Activated CD4-positive, alpha-beta T cell treated with anti-CD3 and anti-CD28 coated beads, Interleukin-2, amount 10 ng/mL, durations not matched to agents 7 days and 5 days (primary cell): ENCODE data around the gene RARS2. TPM values are rescaled to one million over a fixed set of nuclear protein-coding genes. Genes with fewer than 3 reads are reported as not detected.

Experiments
- CTCF ChIA-PET: fragments of 350-600 bp; sonication (Branson Sonifier 250); formaldehyde crosslinking; loops from one replicate; lab custom pipeline; 2021; ENCODE audit warnings: antibody characterized with exemption; lab: Charles Lee
- POLR2A ChIA-PET: fragments of 350-600 bp; sonication (Branson Sonifier 250); formaldehyde crosslinking; loops from one replicate; lab custom pipeline; 2021; ENCODE audit warnings: antibody characterized with exemption; lab: Charles Lee
- DNase-seq: peaks from one replicate; pipeline ENCODE4 v3.0.0-alpha.2; 2020
- H3K27ac Mint-ChIP-seq: one replicate; pipeline ENCODE4 v1.8.0; 2021; ENCODE audit warnings: mild to moderate bottlenecking, moderate library complexity, mixed read lengths
- H3K27me3 Mint-ChIP-seq: one replicate; pipeline ENCODE4 v1.8.0; 2021; ENCODE audit warnings: mixed read lengths
- H3K36me3 Mint-ChIP-seq: one replicate; pipeline ENCODE4 v1.8.0; 2021; ENCODE audit warnings: low read depth, mixed read lengths
- H3K4me1 Mint-ChIP-seq: one replicate; pipeline ENCODE4 v1.8.0; 2021; ENCODE audit warnings: mixed read lengths
- H3K4me3 Mint-ChIP-seq: one replicate; pipeline ENCODE4 v1.8.0; 2021; ENCODE audit warnings: mild to moderate bottlenecking, moderate library complexity, mixed read lengths
- H3K9me3 Mint-ChIP-seq: one replicate; pipeline ENCODE4 v1.8.0; 2021; ENCODE audit warnings: mixed read lengths
- total RNA-seq, 2 experiments: library from RNA; stranded (reverse); gene quantifications; one replicate each; pipeline ENCODE4 v1.2.3, GENCODE V29; 2021

Gene RARS2
- total RNA-seq, 2 experiments from 2014 or later, result 24.1 to 28.0 TPM

DNA sequence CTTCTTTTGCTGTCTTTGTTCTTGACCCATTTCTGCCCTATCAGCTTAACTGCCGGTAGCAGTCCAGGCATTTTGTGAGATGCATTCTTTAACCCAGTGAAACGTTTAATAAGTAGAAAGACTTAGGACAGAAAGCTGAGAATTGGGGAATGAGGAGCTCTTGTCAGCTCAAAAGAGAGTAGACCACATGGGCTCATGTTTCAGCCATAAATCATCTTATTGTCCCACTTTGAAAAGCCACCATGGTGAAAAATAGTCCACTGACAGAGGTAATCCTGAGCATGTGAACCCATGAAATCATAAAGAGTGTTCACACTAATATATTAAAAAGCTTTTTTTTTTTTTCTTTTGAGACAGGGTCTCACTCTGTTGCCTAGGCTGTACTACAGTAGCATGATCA is 16.4 kb upstream of the RARS2 start:
- POLR2A ChIA-PET, result interaction anchor here (0.7 kb wide), 1 partner anchor 10 kb away, joined by 3 read pairs; no protein-coding TSS in a partner anchor
- DNase-seq, result no peak
- peaks cover 11% of the 10 kb centered on the region for H3K36me3 Mint-ChIP-seq
- no peak overlapping the region for H3K4me3 Mint-ChIP-seq
- CTCF ChIA-PET, result interaction anchor here (0.6 to 0.7 kb wide), 3 partner anchors 161 to 331 kb away, joined by 3 read pairs; no protein-coding TSS in a partner anchor
- no peaks in the 10 kb centered on the region for H3K9me3 Mint-ChIP-seq
- H3K27ac Mint-ChIP-seq, result no peak overlapping the region
- H3K27me3 Mint-ChIP-seq, result no peaks in the 10 kb centered on the region
- no peaks in the 10 kb centered on the region for H3K4me1 Mint-ChIP-seq

DNA sequence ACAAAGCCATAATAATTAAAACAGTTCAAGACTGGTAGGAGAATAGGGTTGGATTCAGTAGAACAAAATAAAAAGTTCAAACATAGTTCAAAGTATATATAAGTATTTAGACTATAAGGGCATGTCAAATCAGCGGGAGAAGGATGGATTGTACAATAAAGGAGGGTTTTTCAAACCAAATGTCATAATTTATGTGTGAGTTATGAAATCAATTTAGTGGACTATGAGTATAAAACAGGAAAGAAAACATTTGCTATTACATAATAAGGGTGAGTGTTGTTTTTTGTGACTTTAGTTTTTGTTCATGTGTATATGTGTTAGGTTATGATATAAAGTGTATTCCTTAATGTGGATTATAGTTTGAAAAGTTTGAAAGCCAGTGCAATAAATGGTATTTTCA is 10.8 kb upstream of the RARS2 start:
- H3K27me3 Mint-ChIP-seq, result no peaks in the 10 kb centered on the region
- H3K9me3 Mint-ChIP-seq, result no peaks in the 10 kb centered on the region
- no peak overlapping the region for H3K27ac Mint-ChIP-seq
- H3K36me3 Mint-ChIP-seq, result peaks cover 5% of the 10 kb centered on the region
- no peak overlapping the region for H3K4me3 Mint-ChIP-seq
- DNase-seq, result no peak
- CTCF ChIA-PET, result no interaction called here
- no peaks in the 10 kb centered on the region for H3K4me1 Mint-ChIP-seq
- POLR2A ChIA-PET, result no interaction called here

DNA sequence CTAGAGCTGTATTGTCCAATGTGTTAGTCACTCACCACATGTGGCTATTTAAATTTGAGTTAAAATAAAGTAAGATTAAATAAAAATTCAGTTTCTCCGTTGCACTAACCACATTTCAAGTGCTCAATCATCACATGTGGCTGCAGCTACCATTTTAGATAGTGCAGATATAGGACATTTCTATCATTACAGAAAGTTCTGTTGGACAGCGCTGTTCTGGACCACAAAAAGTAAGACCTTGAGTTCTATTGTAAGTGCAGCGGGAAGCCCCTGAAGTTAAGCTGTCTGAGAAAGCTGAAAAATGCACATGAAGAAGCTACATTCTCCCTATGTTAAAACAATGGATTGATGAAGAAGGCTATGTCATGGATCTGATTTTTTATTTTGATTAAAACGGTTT is 1.2 kb upstream of the RARS2 start:
- DNase-seq, result no peak
- H3K4me1 Mint-ChIP-seq, result peaks cover 57% of the 10 kb centered on the region
- peaks cover 3% of the 10 kb centered on the region for H3K9me3 Mint-ChIP-seq
- H3K27ac Mint-ChIP-seq, result peak overlapping the region; percentile 91
- ChIA-PET POLR2A (no interaction called here), CTCF (interaction anchor here (1.0 kb wide), 1 partner anchor 14 kb away, joined by 3 read pairs; no protein-coding TSS in a partner anchor)
- no peaks in the 10 kb centered on the region for H3K27me3 Mint-ChIP-seq
- peaks cover 47% of the 10 kb centered on the region for H3K36me3 Mint-ChIP-seq
- peak overlapping the region; percentile 88 for H3K4me3 Mint-ChIP-seq

DNA sequence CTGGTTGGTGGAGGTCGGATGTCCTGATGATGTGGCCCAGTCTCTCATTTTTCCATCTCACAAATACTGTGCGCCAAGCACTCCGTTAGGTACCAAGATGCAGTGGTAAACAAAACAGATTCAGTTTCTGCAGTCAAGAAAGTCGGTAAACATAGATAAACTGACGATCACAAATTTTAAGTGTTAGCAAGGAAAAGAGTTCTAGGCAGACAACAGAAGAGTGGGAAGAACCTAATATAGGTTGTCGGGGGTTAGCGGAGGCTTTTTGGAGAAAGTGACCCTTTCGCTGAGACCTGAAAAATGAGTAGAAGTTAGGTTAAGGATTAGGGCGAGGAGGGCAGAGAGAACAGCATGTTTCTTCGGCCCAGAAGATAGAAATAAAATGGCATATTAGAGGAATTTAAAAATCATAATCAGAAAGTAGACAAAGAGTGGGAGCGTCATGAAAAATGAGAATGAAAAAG is 662 bp upstream of the RARS2 start:
- Mint-ChIP-seq H3K4me3 (peak overlapping the region; percentile 88), H3K27me3 (no peaks in the 10 kb centered on the region), H3K36me3 (peaks cover 47% of the 10 kb centered on the region), H3K4me1 (peaks cover 60% of the 10 kb centered on the region), H3K27ac (peak overlapping the region; percentile 91), H3K9me3 (peaks cover 3% of the 10 kb centered on the region)
- ChIA-PET CTCF (interaction anchor here (1.5 kb wide), 1 partner anchor 28 kb away, joined by 4 read pairs; no protein-coding TSS in a partner anchor), POLR2A (interaction anchor here (0.6 kb wide), 1 partner anchor 301 kb away, joined by 3 read pairs; no protein-coding TSS in a partner anchor)
- DNase-seq, result no peak

DNA sequence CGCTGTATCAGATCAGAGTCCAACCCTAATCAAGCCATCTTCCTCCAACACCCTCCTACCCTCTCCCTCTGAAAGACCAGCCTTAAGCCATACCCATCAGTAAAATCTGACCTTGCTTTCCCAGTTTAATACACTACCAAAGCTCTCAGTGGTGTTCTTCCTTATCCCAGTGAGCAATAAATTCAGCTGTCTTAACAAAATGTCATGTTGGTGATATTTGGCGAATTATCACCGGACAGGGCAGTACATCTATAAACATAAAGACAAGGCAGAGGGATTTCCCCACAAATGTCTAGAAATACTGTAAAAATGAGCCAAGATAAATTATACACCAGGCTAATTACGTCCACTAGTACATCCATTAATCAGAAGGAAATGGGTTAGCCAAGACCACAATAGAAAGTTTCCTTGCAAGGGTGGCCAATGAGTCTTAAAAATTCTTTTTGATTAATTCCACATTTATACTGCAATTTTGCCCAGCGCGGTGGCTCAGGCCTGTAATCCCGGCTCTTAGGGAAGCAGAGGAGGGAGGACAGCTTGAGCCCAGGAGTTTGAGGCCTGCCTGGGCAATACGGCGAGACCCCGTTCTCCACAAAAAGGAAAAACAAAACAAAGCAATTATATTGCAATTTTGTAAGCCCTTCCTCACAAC is 905 bp downstream of the RARS2 start:
- CTCF ChIA-PET, result interaction anchor here (0.7 to 1.6 kb wide), 6 partner anchors 23 to 111 kb away, joined by 3 to 5 read pairs (median 4); no protein-coding TSS in a partner anchor

DNA sequence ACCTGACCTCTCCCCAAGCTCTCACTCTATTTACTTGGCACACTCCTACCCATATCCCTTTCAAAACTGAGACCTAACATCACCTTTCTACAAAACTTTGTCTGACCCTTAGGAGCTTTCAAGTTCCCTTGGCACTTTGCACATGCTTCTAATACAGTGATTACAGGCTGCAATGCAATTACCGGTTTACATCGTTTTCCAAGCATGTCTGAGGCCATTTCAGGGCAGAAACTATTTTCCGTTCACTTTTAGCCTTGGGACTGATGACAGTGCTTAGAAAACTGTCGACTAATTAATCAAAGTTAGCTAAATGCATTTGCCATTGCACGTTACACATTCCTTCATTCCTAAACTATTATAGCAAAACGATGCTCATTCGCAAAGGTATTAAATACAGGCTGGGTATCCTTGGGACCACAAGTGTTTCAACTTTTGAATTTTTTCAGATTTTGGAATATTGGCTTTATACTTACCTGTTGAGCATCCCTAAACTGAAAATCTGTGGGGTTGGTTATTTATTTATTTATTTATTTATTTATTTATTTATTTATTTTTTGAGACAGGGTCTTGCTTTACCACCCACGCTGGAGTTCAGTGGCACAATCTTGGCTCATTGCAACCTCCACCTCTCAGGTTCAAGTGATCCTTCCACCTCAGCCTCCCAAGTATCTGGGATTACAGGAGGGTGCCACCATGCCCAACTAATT is 3.3 kb downstream of the RARS2 start:
- peaks cover 3% of the 10 kb centered on the region for H3K9me3 Mint-ChIP-seq
- DNase-seq, result no peak
- ChIA-PET POLR2A (no interaction called here), CTCF (no interaction called here)
- H3K4me1 Mint-ChIP-seq, result peaks cover 54% of the 10 kb centered on the region
- no peak overlapping the region for H3K27ac Mint-ChIP-seq
- H3K4me3 Mint-ChIP-seq, result no peak overlapping the region
- no peaks in the 10 kb centered on the region for H3K27me3 Mint-ChIP-seq
- H3K36me3 Mint-ChIP-seq, result peaks cover 57% of the 10 kb centered on the region

More for the DNA sequence above, 905 bp downstream of the RARS2 start:
- H3K9me3 Mint-ChIP-seq, result peaks cover 3% of the 10 kb centered on the region
- peaks cover 44% of the 10 kb centered on the region for H3K36me3 Mint-ChIP-seq
- no peak for DNase-seq
- H3K4me1 Mint-ChIP-seq, result peaks cover 59% of the 10 kb centered on the region
- peak overlapping the region; percentile 88 for H3K4me3 Mint-ChIP-seq
- POLR2A ChIA-PET, result interaction anchor here (1.0 kb wide), 2 partner anchors 111 to 114 kb away, joined by 3 to 7 read pairs; no protein-coding TSS in a partner anchor
- H3K27ac Mint-ChIP-seq, result peak overlapping the region; percentile 91
- H3K27me3 Mint-ChIP-seq, result no peaks in the 10 kb centered on the region

DNA sequence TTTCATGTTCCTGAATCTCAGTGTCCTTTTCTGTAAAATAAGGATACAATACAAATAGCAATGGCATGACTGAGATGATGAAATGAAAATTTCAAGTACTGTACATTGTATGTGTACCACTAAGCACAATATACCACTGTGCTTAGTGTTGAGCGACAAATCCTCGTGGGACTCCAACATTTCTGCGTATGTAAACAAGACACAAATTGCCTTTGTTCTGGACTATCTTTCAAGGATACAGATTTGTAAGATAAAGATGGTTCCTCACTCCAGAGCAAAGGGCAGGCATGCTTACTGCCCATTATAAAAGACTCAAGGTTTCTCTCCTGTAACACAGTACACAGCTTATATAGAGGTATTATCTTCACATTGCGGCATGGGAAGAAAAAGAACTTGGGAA is 6.0 kb downstream of the RARS2 start:
- DNase-seq, result no peak
- no peak overlapping the region for H3K4me3 Mint-ChIP-seq
- no peaks in the 10 kb centered on the region for H3K27me3 Mint-ChIP-seq
- H3K27ac Mint-ChIP-seq, result no peak overlapping the region
- H3K36me3 Mint-ChIP-seq, result peaks cover 61% of the 10 kb centered on the region
- POLR2A ChIA-PET, result no interaction called here
- H3K9me3 Mint-ChIP-seq, result peaks cover 3% of the 10 kb centered on the region
- H3K4me1 Mint-ChIP-seq, result peaks cover 36% of the 10 kb centered on the region
- CTCF ChIA-PET, result interaction anchor here (1.0 to 1.5 kb wide), 2 partner anchors 23 to 238 kb away, joined by 3 read pairs; no protein-coding TSS in a partner anchor

DNA sequence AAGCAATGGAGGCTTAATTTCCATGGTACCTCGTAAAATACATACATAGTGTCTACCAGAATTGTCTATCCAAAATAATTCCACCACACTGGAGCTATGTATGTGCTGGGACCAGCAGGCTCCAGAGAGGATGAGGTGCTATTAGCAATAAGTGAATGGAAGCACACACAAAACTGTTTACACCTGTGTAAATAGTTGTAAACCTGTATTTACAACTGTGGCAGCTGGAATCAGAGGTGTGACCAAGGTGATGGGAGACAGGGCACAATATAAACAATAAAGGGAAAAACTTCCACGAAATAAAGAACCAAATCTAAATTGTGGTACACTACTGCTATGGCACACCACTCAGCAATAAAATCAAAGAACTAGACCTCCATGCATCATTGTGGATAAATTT is 14.4 kb downstream of the RARS2 start:
- no peak for DNase-seq
- ChIA-PET POLR2A (no interaction called here), CTCF (no interaction called here)
- Mint-ChIP-seq H3K36me3 (peaks cover 53% of the 10 kb centered on the region), H3K4me3 (no peak overlapping the region), H3K27ac (peak overlapping the region; percentile 21), H3K9me3 (peaks cover 12% of the 10 kb centered on the region), H3K4me1 (peaks cover 34% of the 10 kb centered on the region), H3K27me3 (no peaks in the 10 kb centered on the region)

DNA sequence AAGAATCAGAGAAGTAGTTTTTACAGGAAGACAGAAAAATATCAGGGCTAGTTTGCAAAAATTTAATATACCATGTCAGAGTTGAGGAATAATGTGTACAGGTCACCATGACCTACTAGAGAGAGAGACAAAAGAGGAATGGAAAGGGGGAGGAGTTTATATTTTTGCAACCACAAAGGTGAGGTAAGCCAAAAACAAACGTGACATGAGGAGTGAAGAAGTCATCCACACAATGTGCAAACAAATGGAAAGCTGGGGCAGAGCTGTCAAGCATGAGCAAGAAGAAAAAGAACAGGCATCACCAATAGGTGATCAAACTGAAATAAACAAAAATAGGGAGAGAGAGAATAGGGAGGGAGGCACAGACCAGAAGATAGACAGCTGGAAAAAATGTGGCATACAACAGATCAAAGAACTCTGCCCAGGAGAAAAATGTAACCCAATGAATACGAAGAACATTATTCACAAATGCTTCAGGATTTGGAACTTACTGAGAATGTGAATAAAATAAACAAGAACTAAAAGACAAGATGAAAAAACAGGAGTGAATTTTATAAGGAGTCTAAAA is 15.5 kb downstream of the RARS2 start:
- no peak for DNase-seq
- H3K4me3 Mint-ChIP-seq, result no peak overlapping the region
- ChIA-PET POLR2A (no interaction called here), CTCF (no interaction called here)
- H3K36me3 Mint-ChIP-seq, result peaks cover 51% of the 10 kb centered on the region
- no peaks in the 10 kb centered on the region for H3K27me3 Mint-ChIP-seq
- H3K9me3 Mint-ChIP-seq, result peaks cover 12% of the 10 kb centered on the region
- peaks cover 34% of the 10 kb centered on the region for H3K4me1 Mint-ChIP-seq
- H3K27ac Mint-ChIP-seq, result peak overlapping the region; percentile 21

DNA sequence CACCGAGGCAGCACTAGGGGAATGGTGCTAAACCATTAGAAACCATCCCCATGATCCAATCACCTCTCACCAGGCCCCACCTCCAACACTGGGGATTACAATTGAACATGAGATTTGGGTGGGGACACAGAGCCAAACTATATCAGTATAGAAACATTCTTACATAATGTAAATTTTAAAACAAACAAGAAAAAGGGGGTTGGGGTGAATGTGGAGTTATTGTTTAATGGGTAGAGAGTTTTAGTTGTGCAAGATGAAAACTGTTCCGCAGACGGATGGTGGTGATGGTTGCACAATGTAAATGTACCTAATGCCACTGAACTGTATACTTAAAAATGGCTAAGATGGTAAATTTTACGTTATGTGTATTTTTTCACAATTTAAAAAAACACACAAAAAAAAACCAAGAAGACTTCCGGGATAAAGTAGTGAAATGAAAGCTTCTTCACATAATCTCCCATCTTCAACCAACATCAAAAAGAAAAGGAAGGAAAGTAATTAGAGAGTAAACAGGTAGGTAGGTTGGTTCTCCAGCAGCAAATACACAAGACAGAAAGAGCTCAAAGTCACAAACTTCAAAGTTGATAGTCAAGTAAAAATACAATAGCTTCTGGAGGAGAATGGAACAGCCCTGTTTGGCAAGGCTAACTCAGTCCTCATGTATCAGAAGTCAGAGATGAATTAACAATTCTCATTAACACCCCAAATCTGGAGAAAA is 16.3 kb downstream of the RARS2 start:
- ChIA-PET CTCF (interaction anchor here (0.6 kb wide), 1 partner anchor 389 kb away, joined by 4 read pairs; no protein-coding TSS in a partner anchor), POLR2A (no interaction called here)
- DNase-seq, result no peak
- Mint-ChIP-seq H3K4me3 (no peak overlapping the region), H3K9me3 (peaks cover 12% of the 10 kb centered on the region), H3K36me3 (peaks cover 46% of the 10 kb centered on the region), H3K27me3 (no peaks in the 10 kb centered on the region), H3K4me1 (peaks cover 34% of the 10 kb centered on the region), H3K27ac (peak overlapping the region; percentile 32)

DNA sequence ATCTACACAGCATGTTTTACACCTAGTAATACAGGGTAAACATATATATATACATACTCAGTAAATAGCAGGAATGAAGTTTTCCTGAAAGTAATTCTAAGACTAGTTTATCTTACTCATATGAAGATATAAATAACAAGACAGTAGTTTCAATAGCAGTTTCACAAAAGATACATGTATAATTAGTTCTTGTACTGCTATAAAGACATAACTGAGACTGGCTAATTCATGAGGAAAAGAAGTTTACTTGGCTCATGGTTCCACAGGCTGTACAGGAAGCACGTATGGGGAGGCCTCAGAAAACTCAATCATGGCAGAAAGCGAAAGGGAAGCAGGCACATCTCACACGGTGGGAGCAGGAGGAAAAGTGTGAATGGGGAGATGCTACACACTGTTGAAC is 16.9 kb downstream of the RARS2 start:
- H3K4me1 Mint-ChIP-seq, result peaks cover 34% of the 10 kb centered on the region
- H3K4me3 Mint-ChIP-seq, result no peak overlapping the region
- H3K27me3 Mint-ChIP-seq, result no peaks in the 10 kb centered on the region
- H3K36me3 Mint-ChIP-seq, result peaks cover 43% of the 10 kb centered on the region
- CTCF ChIA-PET, result no interaction called here
- POLR2A ChIA-PET, result no interaction called here
- peak overlapping the region; percentile 32 for H3K27ac Mint-ChIP-seq
- no peak for DNase-seq
- peaks cover 12% of the 10 kb centered on the region for H3K9me3 Mint-ChIP-seq

DNA sequence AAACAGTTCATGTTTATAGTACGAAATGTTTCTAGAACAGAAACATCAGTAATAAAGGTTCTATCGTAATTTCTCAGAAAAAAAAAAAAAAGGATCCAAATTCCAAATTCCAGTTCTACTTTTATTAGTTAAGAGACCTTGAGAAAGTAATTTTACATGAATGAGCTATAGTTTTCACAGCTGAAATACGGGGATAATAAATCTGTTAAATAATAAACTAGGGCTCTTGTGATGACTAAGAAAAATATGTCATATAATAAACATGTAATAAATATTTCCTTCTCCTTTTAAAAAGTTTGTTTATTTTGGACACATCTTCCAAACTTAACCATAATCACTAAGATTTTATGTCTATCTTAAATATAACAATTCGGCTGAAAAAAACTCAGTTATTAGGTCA is 17.8 kb downstream of the RARS2 start:
- H3K4me1 Mint-ChIP-seq, result peaks cover 34% of the 10 kb centered on the region
- CTCF ChIA-PET, result no interaction called here
- H3K27me3 Mint-ChIP-seq, result no peaks in the 10 kb centered on the region
- H3K27ac Mint-ChIP-seq, result no peak overlapping the region
- POLR2A ChIA-PET, result no interaction called here
- H3K9me3 Mint-ChIP-seq, result peaks cover 12% of the 10 kb centered on the region
- H3K4me3 Mint-ChIP-seq, result no peak overlapping the region
- peaks cover 37% of the 10 kb centered on the region for H3K36me3 Mint-ChIP-seq
- no peak for DNase-seq
